Choroid plexus epithelial cell (primary cell): ENCODE measurements around the gene PIP5K1B.

Source experiments
- DNase-seq: peaks from one replicate; pipeline ENCODE4 v3.0.0-alpha.2; 2010; ENCODE audit warnings: low read depth
- H3K4me3 ChIP-seq: 2 replicates; pipeline ENCODE4 v1.5.1; 2011; ENCODE audit warnings: low read depth, mild to moderate bottlenecking, control low read depth, low read length, moderate library complexity
- TF ChIP-seq, protein P1 (sequence below): conservative IDR thresholded peaks from 2 replicates; pipeline ENCODE4 v1.5.1; 2011; ENCODE audit warnings: low read depth, mild to moderate bottlenecking, control low read depth, inconsistent platforms, low read length, moderate library complexity

PIP5K1B gene

DNA sequence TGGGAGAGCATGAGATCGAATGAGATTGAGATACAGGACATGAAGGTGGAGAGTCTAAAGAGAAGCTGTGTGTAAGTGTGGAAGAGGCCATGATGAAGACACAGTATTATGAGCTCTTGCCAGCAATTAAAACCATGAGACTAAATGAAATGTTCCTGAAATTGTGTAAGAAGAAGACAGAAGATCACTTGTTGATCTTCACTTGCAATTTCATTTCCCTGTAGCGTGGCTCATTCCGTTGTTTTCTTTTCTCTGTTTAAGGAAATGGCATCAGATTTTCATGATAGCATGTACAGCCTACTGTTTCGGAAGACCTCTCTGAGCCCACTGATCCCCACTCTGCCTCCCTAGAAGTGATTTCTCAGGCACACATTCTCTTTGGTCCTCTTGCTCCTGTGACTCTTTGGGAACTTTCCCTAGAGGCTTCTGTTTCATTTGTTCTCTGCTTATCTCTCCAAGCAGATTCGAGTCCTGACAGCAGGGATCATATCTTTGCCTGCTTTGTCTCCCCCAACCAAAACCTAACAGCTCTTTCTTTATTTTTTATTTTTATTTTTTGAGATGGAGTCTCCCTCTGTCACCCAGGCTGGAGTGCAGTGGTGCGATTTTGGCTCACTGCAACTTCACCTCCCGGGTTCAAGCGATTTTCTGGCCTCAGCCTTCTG is 16.8 kb downstream of the PIP5K1B start:
- DNase-seq: no peak
- no peak overlapping the region for H3K4me3 ChIP-seq
- TF ChIP-seq, protein P1, sequence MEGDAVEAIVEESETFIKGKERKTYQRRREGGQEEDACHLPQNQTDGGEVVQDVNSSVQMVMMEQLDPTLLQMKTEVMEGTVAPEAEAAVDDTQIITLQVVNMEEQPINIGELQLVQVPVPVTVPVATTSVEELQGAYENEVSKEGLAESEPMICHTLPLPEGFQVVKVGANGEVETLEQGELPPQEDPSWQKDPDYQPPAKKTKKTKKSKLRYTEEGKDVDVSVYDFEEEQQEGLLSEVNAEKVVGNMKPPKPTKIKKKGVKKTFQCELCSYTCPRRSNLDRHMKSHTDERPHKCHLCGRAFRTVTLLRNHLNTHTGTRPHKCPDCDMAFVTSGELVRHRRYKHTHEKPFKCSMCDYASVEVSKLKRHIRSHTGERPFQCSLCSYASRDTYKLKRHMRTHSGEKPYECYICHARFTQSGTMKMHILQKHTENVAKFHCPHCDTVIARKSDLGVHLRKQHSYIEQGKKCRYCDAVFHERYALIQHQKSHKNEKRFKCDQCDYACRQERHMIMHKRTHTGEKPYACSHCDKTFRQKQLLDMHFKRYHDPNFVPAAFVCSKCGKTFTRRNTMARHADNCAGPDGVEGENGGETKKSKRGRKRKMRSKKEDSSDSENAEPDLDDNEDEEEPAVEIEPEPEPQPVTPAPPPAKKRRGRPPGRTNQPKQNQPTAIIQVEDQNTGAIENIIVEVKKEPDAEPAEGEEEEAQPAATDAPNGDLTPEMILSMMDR: no peak

DNA sequence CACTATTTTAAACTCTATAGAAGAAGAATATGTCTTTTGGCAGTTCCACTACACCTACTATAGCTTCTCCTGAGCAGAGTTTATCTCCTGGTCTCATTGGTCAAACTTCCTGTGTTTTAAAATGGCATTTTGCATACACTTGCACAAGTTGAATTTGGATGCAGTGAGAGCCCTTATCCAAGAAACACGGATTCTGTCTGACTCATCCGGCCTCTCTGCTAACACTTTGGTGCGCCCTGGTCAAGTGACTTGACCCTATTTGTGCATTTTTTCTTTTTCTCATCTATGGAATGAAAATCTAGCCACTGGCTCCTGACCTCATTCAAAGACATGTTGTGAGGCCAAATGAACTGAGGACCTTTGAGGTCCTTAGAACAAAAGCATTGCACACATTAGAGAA is 20.0 kb downstream of the PIP5K1B start:
- TF ChIP-seq, protein P1: no peak
- H3K4me3 ChIP-seq: no peak overlapping the region
- DNase-seq: no peak

DNA sequence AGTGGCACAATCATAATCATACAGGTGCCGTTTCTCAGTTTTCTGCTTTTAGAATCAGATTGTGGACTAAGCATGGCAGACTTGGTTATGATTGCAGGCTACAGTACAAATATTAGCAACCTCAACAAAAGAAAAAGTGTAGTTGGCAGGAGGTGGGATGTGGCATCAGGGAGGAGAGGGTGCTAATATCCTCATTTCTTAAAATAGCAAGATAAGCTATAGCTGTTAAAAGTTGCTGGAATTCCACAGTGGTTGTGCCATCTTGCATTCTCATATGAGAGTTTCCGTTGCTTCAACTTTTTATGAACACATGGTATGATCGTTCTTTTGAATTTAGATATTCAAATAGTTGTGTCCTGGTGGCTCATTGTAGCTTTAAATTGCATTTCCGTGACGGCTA is 21.4 kb downstream of the PIP5K1B start:
- TF ChIP-seq, protein P1: no peak
- no peak for DNase-seq
- H3K4me3 ChIP-seq: no peak overlapping the region

DNA sequence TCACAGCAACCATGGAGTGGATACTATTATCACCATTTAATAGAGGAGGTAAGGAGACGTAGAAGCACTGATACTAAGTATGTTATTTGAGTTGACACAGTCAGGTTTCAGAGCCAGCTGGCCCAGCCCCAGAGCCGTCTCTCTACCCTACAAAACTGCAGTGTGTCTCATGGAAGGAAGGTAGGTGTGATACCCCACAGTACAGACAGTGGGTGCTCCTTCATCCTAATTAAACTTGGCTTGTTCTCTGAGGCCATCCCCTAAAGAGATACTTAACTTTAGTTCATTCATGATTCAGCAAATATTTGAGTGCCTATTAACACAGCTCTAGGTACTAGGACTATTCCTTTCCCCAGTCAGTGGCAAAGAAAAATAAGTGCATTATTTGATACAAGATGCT is 22.6 kb downstream of the PIP5K1B start:
- TF ChIP-seq, protein P1: no peak
- no peak overlapping the region for H3K4me3 ChIP-seq
- no peak for DNase-seq

DNA sequence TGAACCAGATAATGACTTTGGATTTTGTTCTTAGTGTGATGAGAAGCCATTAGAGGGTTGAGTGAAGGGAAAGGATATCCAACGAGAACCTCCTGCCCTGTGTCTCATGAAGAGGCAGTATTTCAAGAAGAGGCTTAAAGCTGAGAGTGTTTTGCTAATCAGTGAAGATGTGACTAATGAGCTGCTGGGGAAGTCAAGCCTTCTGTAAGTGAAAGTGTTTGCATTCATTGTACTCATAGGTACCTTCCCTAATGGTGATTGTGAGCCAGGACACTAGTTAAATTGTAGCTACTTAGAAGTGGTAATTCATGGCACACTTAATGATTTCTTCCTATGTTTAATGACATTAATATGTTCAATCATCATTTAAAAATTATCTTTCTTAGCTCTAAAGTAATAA is 23.7 kb downstream of the PIP5K1B start:
- no peak for DNase-seq
- no peak overlapping the region for H3K4me3 ChIP-seq
- TF ChIP-seq, protein P1: no peak

DNA sequence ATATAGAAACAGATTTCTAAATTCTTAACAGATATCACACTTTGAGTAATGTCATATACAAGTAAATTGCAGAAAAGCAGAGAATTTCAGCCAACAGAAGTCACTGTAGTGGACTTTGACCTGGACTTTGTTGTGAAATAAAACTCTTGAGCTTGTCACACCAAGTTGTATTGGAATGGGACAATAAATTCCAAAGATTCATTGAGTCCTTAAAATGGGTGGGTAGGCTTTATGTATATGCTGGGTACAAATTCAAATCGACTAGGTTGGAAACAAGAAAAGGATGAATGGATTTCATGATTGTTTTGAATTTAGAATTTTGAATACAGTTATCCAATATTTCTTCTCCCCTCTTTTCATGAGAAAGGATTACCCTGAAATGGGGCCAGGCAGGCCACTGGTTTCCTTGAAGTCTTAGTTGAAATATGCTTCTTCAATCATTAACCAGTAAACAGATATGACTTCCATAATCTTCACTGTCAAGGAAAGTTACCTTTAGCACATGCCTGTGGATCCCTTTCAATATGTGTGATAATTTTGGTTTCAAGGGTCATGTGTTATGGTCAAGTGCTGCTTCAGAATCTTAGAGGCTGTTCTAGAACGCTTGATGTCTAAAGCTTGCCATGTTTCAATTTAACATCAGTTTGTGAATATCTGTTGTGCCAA is 25.7 kb downstream of the PIP5K1B start:
- TF ChIP-seq, protein P1: no peak
- H3K4me3 ChIP-seq: no peak overlapping the region
- DNase-seq: no peak

DNA sequence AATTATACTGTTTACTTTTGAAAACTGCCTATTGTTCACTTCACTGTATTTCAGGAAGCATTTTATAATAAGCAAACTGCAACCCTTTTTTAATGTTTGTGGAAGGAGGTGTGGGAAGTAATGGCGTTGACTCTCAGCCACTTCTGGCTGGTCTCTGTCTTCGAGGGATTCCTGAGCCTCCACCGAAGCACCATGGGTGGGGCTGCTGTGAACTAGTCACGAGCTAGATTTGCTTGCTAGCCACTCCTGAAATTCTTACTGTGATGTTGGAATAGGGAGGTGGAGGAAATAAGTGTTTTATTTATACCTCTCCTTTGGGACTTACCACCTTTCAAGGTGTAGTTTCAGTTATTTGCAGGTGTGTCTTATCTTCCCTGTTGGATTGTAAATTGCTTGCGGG is 26.8 kb downstream of the PIP5K1B start:
- H3K4me3 ChIP-seq: no peak overlapping the region
- TF ChIP-seq, protein P1: no peak
- DNase-seq: no peak
